Astrocyte (in vitro differentiated cells and primary cell): Measurements from ENCODE around the gene CORO6. TPM values are rescaled to one million over a fixed set of nuclear protein-coding genes. Genes with fewer than 3 reads are reported as not detected.

ENCODE experiments used
- DNase-seq: peaks from one replicate; pipeline ENCODE4 v3.0.0-alpha.2; 2010; ENCODE audit warnings: low read depth
- FAIRE-seq: peaks from 2 replicates; lab custom pipeline; 2011; peaks lifted over from hg19 to GRCh38; lab: Jason Lieb, UNC
- H2AFZ ChIP-seq: 2 replicates; pipeline ENCODE4 v1.6.0; 2012; ENCODE audit warnings: low read depth, low read length, inconsistent platforms
- H3K27ac ChIP-seq: 2 replicates; pipeline ENCODE4 v1.5.1; 2011; ENCODE audit warnings: low read depth, low read length, inconsistent platforms
- H3K27me3 ChIP-seq: 2 replicates; pipeline ENCODE4 v1.6.0; 2011; ENCODE audit warnings: low read length, inconsistent platforms; ENCODE audit not compliant: insufficient read depth
- H3K36me3 ChIP-seq: 2 replicates; pipeline ENCODE4 v1.5.1; 2011; ENCODE audit warnings: low read length, inconsistent platforms; ENCODE audit not compliant: insufficient read depth
- H3K4me1 ChIP-seq: 2 replicates; pipeline ENCODE4 v1.5.1; 2011; ENCODE audit warnings: low read length, inconsistent platforms; ENCODE audit not compliant: insufficient read depth
- H3K4me2 ChIP-seq: 2 replicates; pipeline ENCODE4 v1.6.0; 2012; ENCODE audit warnings: low read length, inconsistent platforms
- H3K4me3 ChIP-seq: 2 replicates; pipeline ENCODE4 v1.5.1; 2011; ENCODE audit warnings: low read depth, mild to moderate bottlenecking, low read length, inconsistent platforms; ENCODE audit not compliant: insufficient read depth
- H3K79me2 ChIP-seq: 2 replicates; pipeline ENCODE4 v1.6.0; 2012; ENCODE audit warnings: mild to moderate bottlenecking, low read length, inconsistent platforms; ENCODE audit not compliant: insufficient read depth
- H3K9ac ChIP-seq: 2 replicates; pipeline ENCODE4 v1.6.0; 2012; ENCODE audit warnings: mild to moderate bottlenecking, low read length, inconsistent platforms
- H3K9me3 ChIP-seq: 2 replicates; pipeline ENCODE4 v1.5.1; 2012; ENCODE audit warnings: low read depth, mild to moderate bottlenecking, low read length, inconsistent platforms; ENCODE audit not compliant: insufficient read depth
- H4K20me1 ChIP-seq: 2 replicates; pipeline ENCODE4 v1.6.0; 2012; ENCODE audit warnings: low read length, inconsistent platforms; ENCODE audit not compliant: insufficient read depth
- H3K27ac Mint-ChIP-seq: one replicate; pipeline ENCODE4 v1.8.0; 2021; ENCODE audit warnings: mild to moderate bottlenecking, mixed read lengths; ENCODE audit not compliant: unreplicated experiment
- H3K27me3 Mint-ChIP-seq: one replicate; pipeline ENCODE4 v1.8.0; 2021; ENCODE audit warnings: low read depth, mixed read lengths; ENCODE audit not compliant: unreplicated experiment
- H3K36me3 Mint-ChIP-seq: one replicate; pipeline ENCODE4 v1.8.0; 2021; ENCODE audit warnings: low read depth, mixed read lengths; ENCODE audit not compliant: unreplicated experiment
- H3K4me1 Mint-ChIP-seq: one replicate; pipeline ENCODE4 v1.8.0; 2021; ENCODE audit warnings: low read depth, mixed read lengths; ENCODE audit not compliant: unreplicated experiment
- H3K4me3 Mint-ChIP-seq: one replicate; pipeline ENCODE4 v1.8.0; 2021; ENCODE audit warnings: mild to moderate bottlenecking, moderate library complexity, mixed read lengths; ENCODE audit not compliant: unreplicated experiment
- H3K9me3 Mint-ChIP-seq: one replicate; pipeline ENCODE4 v1.8.0; 2021; ENCODE audit warnings: mild to moderate bottlenecking, mixed read lengths; ENCODE audit not compliant: unreplicated experiment
- EZH2 ChIP-seq: IDR thresholded peaks from 2 replicates; pipeline ENCODE4 v1.6.1; 2012; ENCODE audit warnings: mild to moderate bottlenecking, low read length, inconsistent platforms; ENCODE audit not compliant: insufficient read depth
- total RNA-seq: library from RNA; stranded (reverse); gene quantifications from 2 replicates; pipeline ENCODE4 v1.2.1, GENCODE V29; 2021
- TF ChIP-seq, protein P1 (sequence below): IDR thresholded peaks from 2 replicates; pipeline ENCODE4 v1.5.1; 2011; ENCODE audit warnings: low read depth, mild to moderate bottlenecking, inconsistent platforms, low read length, moderate library complexity; ENCODE audit not compliant: insufficient read depth

Gene CORO6
- total RNA-seq, 1 donor from 2014 or later, result 8.9 TPM

DNA sequence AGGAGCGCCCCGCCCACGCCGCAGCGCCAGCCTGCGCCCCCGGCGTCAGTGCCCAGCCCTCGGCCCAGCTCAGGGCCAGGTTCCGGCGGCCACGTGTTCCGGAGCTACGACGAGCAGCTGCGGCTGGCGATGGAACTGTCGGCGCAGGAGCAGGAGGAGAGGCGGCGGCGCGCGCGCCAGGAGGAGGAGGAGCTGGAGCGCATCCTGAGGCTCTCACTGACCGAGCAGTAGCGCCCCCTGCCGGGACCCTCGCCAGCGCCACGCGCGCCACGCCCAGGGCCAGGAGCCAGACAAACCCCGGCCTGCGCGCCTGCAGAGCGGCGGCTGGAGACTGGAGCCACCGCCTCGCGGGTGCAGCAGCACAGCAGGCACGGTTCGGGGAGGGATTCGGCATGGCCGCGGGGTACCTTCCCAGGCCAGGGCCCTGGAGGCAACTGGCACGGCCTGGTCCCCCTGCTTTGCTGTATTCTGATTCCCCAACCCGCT lies 9.3 kb downstream of the CORO6 start:
- DNase-seq (peak; percentile 52), FAIRE-seq (no peak)
- Histone ChIP-seq H3K36me3 (no peaks in the 10 kb centered on the region), H3K4me3 (no peak overlapping the region), H3K79me2 (no peaks in the 10 kb centered on the region), H3K27me3 (peaks cover 10% of the 10 kb centered on the region), H2AFZ (peak overlapping the region; percentile 31), H3K27ac (no peak overlapping the region), H3K4me2 (peak overlapping the region; percentile 68), H4K20me1 (peaks cover 12% of the 10 kb centered on the region), H3K4me1 (peaks cover 32% of the 10 kb centered on the region), H3K9me3 (no peaks in the 10 kb centered on the region), H3K9ac (no peak overlapping the region)
- no peaks in the 10 kb centered on the region for H3K9me3 Mint-ChIP-seq
- peaks cover 8% of the 10 kb centered on the region for H3K27me3 Mint-ChIP-seq
- peaks cover 2% of the 10 kb centered on the region for H3K36me3 Mint-ChIP-seq
- TF ChIP-seq EZH2, result no peak
- TF ChIP-seq, protein P1, sequence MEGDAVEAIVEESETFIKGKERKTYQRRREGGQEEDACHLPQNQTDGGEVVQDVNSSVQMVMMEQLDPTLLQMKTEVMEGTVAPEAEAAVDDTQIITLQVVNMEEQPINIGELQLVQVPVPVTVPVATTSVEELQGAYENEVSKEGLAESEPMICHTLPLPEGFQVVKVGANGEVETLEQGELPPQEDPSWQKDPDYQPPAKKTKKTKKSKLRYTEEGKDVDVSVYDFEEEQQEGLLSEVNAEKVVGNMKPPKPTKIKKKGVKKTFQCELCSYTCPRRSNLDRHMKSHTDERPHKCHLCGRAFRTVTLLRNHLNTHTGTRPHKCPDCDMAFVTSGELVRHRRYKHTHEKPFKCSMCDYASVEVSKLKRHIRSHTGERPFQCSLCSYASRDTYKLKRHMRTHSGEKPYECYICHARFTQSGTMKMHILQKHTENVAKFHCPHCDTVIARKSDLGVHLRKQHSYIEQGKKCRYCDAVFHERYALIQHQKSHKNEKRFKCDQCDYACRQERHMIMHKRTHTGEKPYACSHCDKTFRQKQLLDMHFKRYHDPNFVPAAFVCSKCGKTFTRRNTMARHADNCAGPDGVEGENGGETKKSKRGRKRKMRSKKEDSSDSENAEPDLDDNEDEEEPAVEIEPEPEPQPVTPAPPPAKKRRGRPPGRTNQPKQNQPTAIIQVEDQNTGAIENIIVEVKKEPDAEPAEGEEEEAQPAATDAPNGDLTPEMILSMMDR, result peak; percentile 31
- H3K4me1 Mint-ChIP-seq, result peaks cover 2% of the 10 kb centered on the region
- no peak overlapping the region for H3K4me3 Mint-ChIP-seq
- H3K27ac Mint-ChIP-seq, result no peak overlapping the region

GRCh38 chr17:29612404-29613280 lies 10.1 kb downstream of the CORO6 start:
- peak overlapping the region; percentile 68 for H3K4me2 ChIP-seq

More at GRCh38 chr17:29612404-29613280, 10.1 kb downstream of the CORO6 start:
- Mint-ChIP-seq H3K4me3 (no peak overlapping the region), H3K27ac (no peak overlapping the region), H3K4me1 (no peaks in the 10 kb centered on the region), H3K27me3 (peaks cover 8% of the 10 kb centered on the region), H3K9me3 (no peaks in the 10 kb centered on the region), H3K36me3 (peaks cover 2% of the 10 kb centered on the region)
- H3K9me3 ChIP-seq, result no peaks in the 10 kb centered on the region
- no peak for DNase-seq
- TF ChIP-seq EZH2, result no peak
- TF ChIP-seq, protein P1, result no peak
- no peak overlapping the region for H3K4me3 ChIP-seq
- peaks cover 12% of the 10 kb centered on the region for H4K20me1 ChIP-seq
- H3K9ac ChIP-seq, result no peak overlapping the region
- FAIRE-seq, result no peak
- peak overlapping the region; percentile 31 for H2AFZ ChIP-seq
- H3K27ac ChIP-seq, result no peak overlapping the region
- H3K4me1 ChIP-seq, result peaks cover 27% of the 10 kb centered on the region
- H3K36me3 ChIP-seq, result no peaks in the 10 kb centered on the region
- peaks cover 10% of the 10 kb centered on the region for H3K27me3 ChIP-seq
- no peaks in the 10 kb centered on the region for H3K79me2 ChIP-seq
